Erythroblast (primary cell): ENCODE measurements around the gene CFAP46.
"Not testable (repeated sequence)": the region's sequence is repeated elsewhere in the genome, so short reads cannot be mapped to it uniquely, and the experiment has no call there.

Source experiments
- DNase-seq, 2 experiments: peaks; one replicate each; lab custom pipeline; 2025; lab: John Stamatoyannopoulos, UW
- GATA1 ChIP-seq: IDR thresholded peaks from 2 replicates; pipeline ENCODE4 v1.6.1; 2011; ENCODE audit warnings: low read depth, mild to moderate bottlenecking, control low read depth, low read length, moderate library complexity
- POLR2A ChIP-seq: IDR thresholded peaks from 2 replicates; pipeline ENCODE4 v1.6.1; 2011; ENCODE audit warnings: mild to moderate bottlenecking, low read length

CFAP46 gene

DNA sequence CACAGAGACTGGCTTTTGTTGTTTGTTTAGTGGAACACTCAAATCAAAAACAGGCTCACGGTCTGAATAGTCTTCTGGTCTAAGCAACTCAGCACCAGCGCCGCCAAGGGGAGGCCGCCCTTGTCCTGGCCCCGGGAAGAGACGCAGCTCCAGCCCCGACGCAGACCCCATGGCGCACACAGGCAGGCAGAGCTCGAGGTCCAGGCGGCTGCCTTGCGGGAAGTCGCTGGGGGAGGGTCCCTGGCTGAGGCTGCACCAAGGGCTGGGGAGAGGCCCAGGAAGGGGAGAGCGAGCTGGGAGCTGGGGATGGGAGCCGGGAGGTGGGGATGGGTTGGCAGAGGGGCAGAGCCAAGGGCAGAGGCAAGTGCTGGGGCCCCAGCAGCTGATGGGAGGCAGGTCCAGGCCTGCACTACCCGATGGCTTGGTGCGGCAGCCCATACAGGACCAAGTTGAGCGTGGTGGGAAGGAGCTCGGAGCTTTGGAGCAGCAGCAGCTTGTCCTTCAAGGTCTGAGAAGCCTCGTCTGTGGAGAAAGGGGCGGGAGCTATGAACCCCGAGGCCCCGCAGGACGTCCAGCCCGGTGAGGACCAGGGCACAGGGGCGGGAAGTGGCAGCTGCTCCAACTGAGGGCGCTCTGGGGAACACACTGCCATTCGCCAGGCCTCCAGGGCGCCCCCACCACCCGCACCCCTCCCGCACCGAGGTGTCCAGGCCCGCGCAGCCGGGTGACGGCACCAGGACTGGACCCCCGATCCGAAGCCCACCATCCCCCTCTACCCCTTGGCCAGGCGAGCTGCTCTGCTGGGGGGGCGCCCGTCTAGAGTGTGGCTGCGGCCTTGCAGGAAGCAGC, 133.8 kb downstream of the CFAP46 start:
- no peak for TF ChIP-seq GATA1
- DNase-seq: no peak

DNA sequence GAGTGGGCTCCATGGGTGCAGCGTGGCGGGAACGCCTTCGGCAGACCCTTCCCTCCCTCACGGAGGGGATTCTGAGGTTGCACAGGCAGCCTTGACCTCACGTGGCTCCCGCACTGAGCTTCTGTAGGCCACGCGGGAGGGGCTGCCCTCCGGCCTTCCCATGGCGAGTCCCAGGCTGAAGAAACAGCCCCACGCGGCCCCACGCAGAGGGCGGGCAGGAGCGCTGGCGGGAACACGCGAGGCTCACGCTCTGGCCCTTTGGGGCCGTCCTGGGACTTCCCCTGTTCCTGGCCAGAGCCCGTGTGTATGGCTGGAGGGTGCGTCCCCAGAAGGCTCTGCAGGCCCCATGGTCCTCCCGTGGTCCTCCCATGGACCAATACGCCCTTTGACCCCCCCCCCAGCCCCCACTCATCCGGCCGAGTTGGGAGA, 134.7 kb downstream of the CFAP46 start:
- no peak for TF ChIP-seq GATA1
- TF ChIP-seq POLR2A: no peak
- no peak for DNase-seq

DNA sequence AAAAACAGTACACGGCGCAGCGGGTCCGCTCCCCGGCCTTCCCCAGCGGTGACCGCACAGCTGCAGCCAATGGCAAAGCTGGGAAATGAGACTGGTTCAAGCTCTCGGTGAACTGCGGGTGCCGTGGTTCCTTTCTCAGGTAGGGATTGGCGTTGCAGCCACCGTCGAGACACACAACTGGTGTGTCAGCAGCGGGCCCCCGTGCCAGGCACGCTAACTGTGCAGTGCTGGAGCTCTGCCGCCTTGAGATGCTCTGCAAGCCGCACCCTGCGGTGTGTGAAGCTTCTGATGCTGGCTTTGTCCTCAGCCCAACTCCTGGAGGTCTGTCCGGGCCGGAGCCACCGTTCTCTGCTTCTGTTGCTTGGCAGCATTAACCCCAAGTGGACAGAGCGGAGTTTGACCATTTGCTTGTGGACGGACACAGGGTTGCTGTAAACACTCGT, 135.8 kb downstream of the CFAP46 start:
- no peak for TF ChIP-seq POLR2A
- TF ChIP-seq GATA1: no peak
- no peak for DNase-seq

DNA sequence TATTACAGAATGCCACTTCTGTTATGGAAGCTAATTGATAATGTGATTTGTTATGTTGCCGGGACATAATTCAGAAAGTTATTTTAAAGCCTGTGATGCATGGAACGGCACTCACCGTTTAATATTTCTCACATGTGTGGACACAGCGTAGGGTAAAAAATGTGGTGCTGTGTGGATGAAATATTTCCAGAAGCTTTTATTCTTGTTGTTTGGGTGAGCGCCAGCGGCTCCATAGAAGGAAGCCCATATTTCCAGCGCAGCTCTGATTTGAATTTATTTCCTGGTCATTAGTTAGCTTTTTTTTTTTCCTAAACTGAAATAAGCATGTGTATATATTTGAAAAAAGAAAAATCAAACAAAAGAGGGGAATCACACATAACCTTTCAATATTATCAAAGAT, 136.3 kb downstream of the CFAP46 start:
- DNase-seq: no peak
- no peak for TF ChIP-seq POLR2A
- TF ChIP-seq GATA1: no peak

DNA sequence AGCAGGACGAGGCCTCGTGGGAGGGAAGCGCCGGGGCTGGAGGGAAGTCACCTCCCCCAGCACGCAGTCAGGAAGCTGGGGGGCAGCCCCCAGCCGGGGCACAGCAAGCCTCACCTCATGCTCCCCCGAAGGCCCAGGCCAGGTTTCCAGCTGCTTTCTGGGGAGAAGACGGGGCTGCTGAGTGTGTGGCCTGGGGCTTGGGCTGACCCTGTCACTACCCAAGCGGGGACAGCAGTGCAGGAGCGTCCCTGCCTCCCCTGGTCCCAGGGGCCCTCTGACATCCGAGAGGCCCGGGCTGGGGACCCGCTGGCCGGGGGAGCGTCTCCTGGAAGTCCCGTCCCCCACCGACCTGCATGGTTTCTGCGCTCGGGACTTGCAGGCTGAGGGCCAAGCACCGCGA, 136.8 kb downstream of the CFAP46 start:
- DNase-seq: no peak
- TF ChIP-seq GATA1: no peak

DNA sequence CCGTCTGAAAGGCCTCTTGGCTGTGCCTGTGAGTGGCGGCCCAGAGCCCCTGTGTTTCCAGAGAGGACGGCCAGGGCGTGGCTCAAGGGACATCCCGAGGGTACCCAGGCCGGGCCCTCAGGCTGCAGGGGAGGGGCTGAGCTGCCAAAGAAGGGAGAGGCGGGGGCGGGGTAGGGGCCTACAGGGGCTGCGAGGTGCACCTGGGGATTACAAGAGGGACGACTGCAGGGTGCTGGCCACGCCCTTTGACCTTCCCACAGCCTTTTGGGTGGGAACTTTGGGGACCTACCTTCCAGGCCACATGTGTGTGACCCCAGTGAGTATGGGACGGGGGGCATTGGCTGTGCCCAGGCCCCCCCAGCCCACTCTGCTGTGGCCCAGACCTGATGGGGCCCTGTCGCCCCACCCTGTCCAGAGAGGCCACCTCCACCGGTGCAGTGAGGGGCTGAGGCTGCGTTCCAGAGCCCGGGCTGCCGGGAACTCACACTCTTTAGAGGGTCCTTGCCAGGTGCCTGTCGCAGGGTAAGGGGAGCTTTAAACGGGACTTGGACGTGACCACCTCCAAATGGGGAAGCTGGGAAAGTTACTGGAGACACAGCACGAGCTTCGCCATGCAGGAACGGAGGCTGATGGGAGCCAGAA, 137.5 kb downstream of the CFAP46 start:
- TF ChIP-seq POLR2A (no peak), GATA1 (no peak)
- no peak for DNase-seq

DNA sequence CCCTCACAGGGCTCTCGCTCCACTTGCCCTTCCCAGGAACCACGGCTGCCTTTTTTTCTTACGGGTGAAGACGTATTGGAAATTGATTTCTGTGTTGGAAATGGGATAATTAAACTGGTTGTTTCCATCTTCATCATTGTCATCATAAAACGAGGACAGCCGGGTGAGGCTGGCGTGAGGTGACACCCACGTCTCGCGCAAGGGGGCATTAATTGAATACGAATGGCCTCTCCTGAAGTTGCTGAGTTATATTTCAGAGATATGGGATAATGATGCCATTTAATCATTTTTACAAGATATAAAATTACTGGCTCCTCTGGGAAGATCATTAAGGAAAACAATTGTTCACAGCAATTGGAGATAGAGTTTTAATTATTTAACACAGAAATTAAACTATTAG, 138.1 kb downstream of the CFAP46 start:
- no peak for TF ChIP-seq POLR2A
- DNase-seq: no peak

DNA sequence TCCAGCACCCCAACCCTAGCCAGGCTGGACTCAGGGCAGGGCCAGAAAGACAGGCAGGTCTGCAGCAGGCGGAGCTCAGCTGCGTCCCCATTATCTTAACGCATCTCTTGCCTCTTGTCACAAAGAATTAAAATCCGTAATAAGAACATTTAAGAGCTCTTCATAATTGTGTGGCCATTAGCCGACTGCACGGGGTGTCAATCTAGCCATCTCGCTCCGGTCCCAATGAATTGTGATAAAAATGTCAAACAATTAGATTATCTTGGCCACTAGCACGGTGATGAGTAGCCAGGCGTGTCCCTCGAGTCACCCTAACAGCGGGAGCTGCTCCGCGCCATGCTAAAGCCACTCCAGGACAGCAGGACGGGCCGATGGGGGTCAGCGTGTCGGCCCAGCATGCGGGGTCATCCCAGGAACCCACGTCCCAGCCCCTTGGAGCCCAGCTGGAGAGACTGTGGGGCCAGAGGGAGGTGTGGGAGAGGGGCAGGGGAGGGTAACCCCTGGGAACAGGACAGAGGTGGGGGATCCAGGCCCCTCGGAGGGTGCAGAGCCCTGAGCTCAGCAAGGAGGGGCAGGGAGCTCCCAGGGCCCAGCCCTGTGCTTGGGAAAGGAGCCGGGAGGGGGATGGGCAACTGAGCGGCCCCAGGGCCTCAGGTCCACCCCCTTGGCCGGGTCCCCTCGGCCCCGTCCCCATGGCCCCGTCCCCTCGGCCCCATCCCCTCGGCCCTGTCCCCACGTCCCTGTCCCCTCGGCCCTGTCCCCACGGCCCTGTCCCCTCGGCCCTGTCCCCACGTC, 138.8 kb downstream of the CFAP46 start:
- TF ChIP-seq POLR2A: no peak
- TF ChIP-seq GATA1: no peak
- DNase-seq: no peak

DNA sequence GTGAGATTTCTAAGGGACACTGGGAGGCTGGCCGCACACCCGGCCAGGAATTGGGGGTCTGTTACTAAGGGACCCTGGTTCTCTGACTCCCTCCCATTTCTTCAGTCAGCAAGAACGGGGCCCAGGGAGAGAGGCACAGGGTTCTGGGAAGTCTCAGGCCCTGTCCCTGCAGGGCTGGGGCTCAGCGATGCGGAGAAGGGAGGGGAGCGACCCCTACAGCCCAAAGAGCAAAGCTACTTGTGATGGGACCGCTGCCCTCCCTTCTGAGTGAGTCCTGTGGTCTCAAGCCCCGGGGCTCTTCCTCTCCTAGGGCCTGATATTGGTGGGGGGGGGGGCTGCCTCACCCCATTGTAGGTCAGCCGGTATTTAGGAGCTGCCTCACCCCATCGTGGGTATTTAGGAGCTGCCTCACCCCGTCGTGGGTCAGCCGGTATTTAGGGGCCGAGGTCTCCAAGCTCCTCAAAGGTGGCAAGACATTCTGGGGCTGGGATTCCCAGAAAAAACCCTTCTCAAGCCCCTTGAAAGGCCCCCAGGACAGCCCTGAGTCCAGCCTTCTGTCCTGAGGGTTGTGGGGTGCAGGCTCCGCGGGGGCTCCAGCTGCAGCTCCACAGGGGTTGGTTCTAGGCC, 139.6 kb downstream of the CFAP46 start:
- TF ChIP-seq GATA1: no peak
- TF ChIP-seq POLR2A: no peak

DNA sequence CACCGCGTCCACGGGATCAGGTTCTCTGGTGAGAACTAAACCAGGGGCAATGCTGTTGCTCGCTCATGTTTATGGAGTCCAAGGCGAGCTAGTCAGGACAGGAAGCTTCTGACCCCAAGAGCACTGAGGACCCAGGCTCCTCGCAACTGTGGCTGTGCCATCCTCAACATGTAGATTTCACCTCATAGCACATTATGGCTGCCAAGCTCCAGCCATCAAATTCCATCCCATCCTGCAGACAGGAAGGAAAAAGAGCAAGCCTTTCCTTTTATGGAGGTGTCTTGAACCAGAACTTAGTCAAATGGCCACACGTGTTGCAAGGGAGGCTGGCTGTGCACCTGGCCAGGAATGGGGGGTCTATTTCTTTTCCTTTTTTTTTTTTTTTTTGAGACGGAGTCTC, 140.3 kb downstream of the CFAP46 start:
- TF ChIP-seq POLR2A (no peak), GATA1 (no peak)
- DNase-seq: no peak

More for the DNA sequence above, 139.6 kb downstream of the CFAP46 start:
- no peak for DNase-seq

DNA sequence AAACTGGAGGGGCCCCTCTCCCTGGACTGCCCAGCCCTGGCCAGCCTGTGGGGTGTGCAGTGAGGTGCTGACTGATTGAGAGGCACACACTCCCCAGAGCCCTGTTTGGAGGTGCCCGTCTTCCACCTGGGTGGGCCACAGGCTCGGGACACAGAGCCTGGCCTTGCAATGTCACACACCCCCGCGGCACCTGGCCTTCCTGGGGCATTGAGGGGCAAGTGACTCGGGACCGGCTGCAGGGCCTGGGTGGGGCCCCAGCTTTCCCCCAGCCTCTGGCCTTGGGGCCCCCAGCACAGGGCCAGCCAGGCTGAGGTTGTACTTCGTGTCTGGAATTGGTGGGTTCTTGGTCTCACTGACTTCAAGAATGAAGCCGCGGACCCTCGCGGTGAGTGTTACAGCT, 142.5 kb downstream of the CFAP46 start:
- no peak for DNase-seq
- TF ChIP-seq GATA1 (no peak), POLR2A (no peak)

DNA sequence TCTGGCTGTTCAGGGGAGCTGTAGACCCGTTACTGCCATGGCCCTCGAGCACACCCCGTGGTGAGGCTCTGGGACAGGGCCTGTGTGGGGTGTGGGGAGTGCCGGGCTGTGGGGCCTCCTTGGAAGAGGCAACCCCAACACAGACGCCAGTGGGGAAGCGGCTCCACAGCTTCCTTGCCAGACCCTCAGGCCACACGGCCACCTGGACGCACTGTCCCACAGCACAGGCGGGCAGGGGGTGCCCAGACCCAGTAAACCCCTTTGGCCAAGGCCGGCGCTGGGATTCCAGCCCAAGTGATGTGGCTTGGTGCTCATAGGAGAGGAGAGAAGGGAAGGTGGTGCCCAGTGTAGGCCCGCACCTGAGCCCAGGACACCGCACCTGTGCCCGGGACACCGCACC, 143.5 kb downstream of the CFAP46 start:
- DNase-seq: no peak

DNA sequence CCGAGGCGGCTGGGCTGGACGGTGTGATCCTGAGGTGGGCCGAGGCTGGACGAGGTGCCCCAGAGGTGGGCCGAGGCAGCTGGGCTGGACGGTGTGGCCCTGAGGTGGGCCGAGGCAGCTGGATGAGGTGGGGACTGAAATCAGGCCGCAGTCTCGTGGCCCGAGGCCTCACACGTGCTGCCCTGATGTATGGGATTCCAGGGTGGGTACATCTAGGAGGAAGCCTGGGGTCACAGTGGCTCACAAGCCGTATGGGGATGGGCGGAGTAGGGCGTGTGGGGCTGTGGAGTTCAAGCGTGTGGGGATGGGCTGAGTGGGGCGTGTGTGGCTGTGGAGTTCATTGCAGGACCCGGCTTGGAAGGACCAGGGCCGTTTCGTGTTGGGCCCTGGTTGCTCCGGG, 144.0 kb downstream of the CFAP46 start:
- DNase-seq: no peak
- TF ChIP-seq GATA1 (no peak), POLR2A (no peak)

More for the DNA sequence above, 143.5 kb downstream of the CFAP46 start:
- no peak for TF ChIP-seq GATA1
- no peak for TF ChIP-seq POLR2A

DNA sequence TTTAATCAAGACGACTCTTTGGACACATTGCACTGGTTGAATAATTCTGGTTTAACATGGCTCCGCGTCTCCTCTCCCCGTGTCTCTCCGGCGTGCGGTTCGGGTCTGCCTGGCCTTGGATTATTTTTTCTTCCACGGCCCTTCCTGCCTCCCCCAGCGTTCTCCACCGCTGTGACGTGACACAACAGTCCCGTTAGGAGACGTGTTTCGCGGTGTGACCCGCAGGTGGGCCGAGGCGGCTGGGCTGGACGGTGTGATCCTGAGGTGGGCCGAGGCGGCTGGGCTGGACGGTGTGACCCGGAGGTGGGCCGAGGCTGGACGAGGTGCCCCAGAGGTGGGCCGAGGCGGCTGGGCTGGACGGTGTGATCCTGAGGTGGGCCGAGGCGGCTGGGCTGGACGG, 144.4 kb downstream of the CFAP46 start:
- not testable (repeated sequence) for DNase-seq
